ENCODE results near the gene MINAR1.

MINAR1 gene

GRCh38 chr15:79463781-79464270 lies 31.7 kb downstream of the MINAR1 start:
- no peak for DNase-seq (ENCODE audit: low read depth in 2 of 2)

- no peak for DNase-seq (ENCODE audit: low read depth in 2 of 2)
Measured at GRCh38 chr15:79466488-79466887, 34.4 kb downstream of the MINAR1 start.

- no peak for DNase-seq (ENCODE audit: low read depth in 2 of 2)
Measured at GRCh38 chr15:79467865-79468586, 35.9 kb downstream of the MINAR1 start.

- no peak for DNase-seq (ENCODE audit: low read depth in 2 of 2)
Measured at GRCh38 chr15:79472446-79472845, 40.3 kb downstream of the MINAR1 start.

- DNase-seq (ENCODE audit: low read depth in 2 of 2), result no peak
Measured at GRCh38 chr15:79474252-79474651, 42.1 kb downstream of the MINAR1 start.

- no peak for DNase-seq (ENCODE audit: low read depth in 2 of 2)
Measured at GRCh38 chr15:79475306-79475705, 43.2 kb downstream of the MINAR1 start.

- DNase-seq (ENCODE audit: low read depth in 2 of 2), result no peak
Measured at GRCh38 chr15:79478108-79478507, 46.0 kb downstream of the MINAR1 start.

GRCh38 chr15:79479616-79480015 lies 47.5 kb downstream of the MINAR1 start:
- no peak for DNase-seq (ENCODE audit: low read depth in 2 of 2)

GRCh38 chr15:79481793-79482192 lies 49.7 kb downstream of the MINAR1 start:
- no peak for DNase-seq (ENCODE audit: low read depth in 2 of 2)
